Measurements from ENCODE around the gene CSMD2. TPM values are rescaled to one million over a fixed set of nuclear protein-coding genes. Genes with fewer than 3 reads are reported as not detected.
A peak's percentile ranks its signal among the peaks of the same experiment; 100 is the strongest.

The CSMD2 gene
- total and polyA plus RNA-seq, 7 donors = 0.02 to 0.32 (median 0.10) TPM

DNA sequence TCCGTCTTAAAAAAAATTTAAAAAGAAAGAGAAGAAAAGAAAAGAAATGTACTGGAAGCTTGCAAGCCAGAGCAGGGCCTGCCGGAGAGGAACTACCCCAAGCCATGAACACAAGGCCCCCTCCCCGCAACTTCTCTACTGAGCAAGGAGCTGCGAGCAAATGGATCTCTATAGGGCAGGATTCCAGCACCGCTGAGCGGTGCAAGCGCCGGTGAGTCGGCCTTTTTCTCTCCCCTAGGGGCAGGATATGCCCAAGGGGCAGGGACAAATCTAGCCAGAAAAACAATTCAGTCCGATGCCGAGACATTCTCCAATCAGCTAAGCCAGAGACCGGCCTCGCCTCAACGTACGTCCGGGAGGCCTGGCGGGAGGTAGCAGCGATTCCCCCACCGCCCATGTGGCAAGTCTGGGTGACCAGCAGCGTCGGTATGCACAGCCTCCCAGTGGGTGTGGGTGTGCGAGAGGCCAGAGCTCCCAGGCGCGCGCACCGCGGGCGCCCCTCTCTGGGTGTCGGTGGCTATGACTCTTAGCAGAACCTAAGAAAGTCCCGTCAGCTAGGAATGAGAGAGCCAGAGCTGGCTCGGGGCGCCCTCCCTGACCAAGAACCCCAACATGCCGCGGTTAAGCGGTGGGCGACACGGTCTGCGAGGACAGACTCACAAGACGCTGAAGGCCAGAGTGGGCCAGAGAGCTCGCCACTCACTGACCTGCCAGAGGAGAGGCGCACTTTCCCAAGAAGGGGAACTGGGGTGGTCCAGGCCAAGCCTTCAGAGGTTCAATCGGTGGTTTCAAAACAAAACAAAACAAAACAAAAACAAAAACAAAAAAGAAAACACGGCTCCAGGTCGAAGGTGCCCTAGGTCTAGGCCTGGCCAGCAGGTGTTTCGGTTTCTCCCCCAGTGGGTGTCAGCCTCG is 1.9 kb downstream of the CSMD2 start:
- DNase-seq = peak; percentile 79
- Histone ChIP-seq H3K27me3 (ENCODE audit: insufficient read depth in 3 of 3, low read length in 2 of 3) (peaks cover 0 to 81% (median 25%) of the 10 kb centered on the region in 3 donors), H3K4me1 (peaks cover 7% of the 10 kb centered on the region), H3K36me3 (ENCODE audit: insufficient read depth in 1 of 2, low read depth in 1 of 2) (no peaks in the 10 kb centered on the region), H3K9me3 (no peaks in the 10 kb centered on the region), H3K27ac (no peak overlapping the region), H3K4me3 (peak overlapping the region; percentile 56)
- TF ChIP-seq, protein P1, sequence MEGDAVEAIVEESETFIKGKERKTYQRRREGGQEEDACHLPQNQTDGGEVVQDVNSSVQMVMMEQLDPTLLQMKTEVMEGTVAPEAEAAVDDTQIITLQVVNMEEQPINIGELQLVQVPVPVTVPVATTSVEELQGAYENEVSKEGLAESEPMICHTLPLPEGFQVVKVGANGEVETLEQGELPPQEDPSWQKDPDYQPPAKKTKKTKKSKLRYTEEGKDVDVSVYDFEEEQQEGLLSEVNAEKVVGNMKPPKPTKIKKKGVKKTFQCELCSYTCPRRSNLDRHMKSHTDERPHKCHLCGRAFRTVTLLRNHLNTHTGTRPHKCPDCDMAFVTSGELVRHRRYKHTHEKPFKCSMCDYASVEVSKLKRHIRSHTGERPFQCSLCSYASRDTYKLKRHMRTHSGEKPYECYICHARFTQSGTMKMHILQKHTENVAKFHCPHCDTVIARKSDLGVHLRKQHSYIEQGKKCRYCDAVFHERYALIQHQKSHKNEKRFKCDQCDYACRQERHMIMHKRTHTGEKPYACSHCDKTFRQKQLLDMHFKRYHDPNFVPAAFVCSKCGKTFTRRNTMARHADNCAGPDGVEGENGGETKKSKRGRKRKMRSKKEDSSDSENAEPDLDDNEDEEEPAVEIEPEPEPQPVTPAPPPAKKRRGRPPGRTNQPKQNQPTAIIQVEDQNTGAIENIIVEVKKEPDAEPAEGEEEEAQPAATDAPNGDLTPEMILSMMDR (IDR thresholded peaks at IDR 0.05) = peak; percentile 30
- 4 to 7% (median 6%) methylated on average over 46 of the region's 46 CpGs for WGBS, 3 donors
- peak; percentile 67 to 93 (median 88) for ATAC-seq
- intact Hi-C loops (cut with DNase I) = no loop called here

DNA sequence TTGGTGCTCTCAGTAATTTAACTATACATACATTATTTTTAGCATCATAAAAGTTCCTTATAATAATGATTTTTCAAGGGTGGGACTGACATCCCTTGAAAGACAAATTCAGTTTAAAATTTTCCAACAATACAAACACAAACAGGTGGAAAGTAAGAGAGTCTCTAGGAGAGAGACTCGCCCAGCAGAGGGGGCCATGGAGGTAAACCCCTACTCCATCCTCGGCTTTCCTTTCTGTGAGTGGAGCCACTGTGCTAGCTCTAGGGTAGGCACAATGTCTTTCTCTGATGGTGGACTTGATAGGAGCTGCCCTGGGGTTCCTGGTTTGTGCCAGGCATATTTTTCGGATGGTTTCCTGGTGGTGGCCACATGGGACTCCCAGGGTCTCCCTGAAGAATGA is 8.3 kb downstream of the CSMD2 start:
- intact Hi-C loops (cut with DNase I) = no loop called here
- Histone ChIP-seq H3K4me1 (no peaks in the 10 kb centered on the region), H3K36me3 (ENCODE audit: insufficient read depth in 1 of 2, low read depth in 1 of 2) (no peaks in the 10 kb centered on the region), H3K27me3 (ENCODE audit: insufficient read depth in 3 of 3, low read length in 2 of 3) (peaks cover 0 to 20% (median 0%) of the 10 kb centered on the region in 3 donors), H3K27ac (no peak overlapping the region), H3K9me3 (no peaks in the 10 kb centered on the region), H3K4me3 (no peak overlapping the region)
- no peak for DNase-seq
- 54 to 72% (median 71%) methylated on average over 3 of the region's 3 CpGs for WGBS, 3 donors
- ATAC-seq = no peak
- TF ChIP-seq, protein P1 (IDR thresholded peaks at IDR 0.05) = no peak

GRCh38 chr1:34155860-34156259 is 9.2 kb downstream of the CSMD2 start:
- Histone ChIP-seq H3K4me1 (no peaks in the 10 kb centered on the region), H3K4me3 (no peak overlapping the region), H3K27me3 (ENCODE audit: insufficient read depth in 3 of 3, low read length in 2 of 3) (peaks cover 0 to 12% (median 0%) of the 10 kb centered on the region in 3 donors), H3K36me3 (ENCODE audit: insufficient read depth in 1 of 2, low read depth in 1 of 2) (no peaks in the 10 kb centered on the region), H3K27ac (no peak overlapping the region), H3K9me3 (no peaks in the 10 kb centered on the region)
- ATAC-seq (no peak), DNase-seq (no peak)
- intact Hi-C loops (cut with DNase I) = no loop called here
- 60 to 64% (median 61%) methylated on average over 2 of the region's 2 CpGs for whole genome bisulfite sequencing, 3 donors
- TF ChIP-seq, protein P1 (IDR thresholded peaks at IDR 0.05) = no peak

GRCh38 chr1:34153246-34153645 is 11.8 kb downstream of the CSMD2 start:
- intact Hi-C loops (cut with DNase I) = no loop called here
- H3K9me3 ChIP-seq = no peaks in the 10 kb centered on the region
- DNase-seq (no peak), ATAC-seq (no peak)
- no peaks in the 10 kb centered on the region for H3K4me1 ChIP-seq
- H3K36me3 ChIP-seq (ENCODE audit: insufficient read depth in 1 of 2, low read depth in 1 of 2) = no peaks in the 10 kb centered on the region
- no peaks in the 10 kb centered on the region for H3K27me3 ChIP-seq (ENCODE audit: insufficient read depth in 3 of 3, low read length in 2 of 3)
- TF ChIP-seq, protein P1 (IDR thresholded peaks at IDR 0.05) = no peak
- WGBS, 3 donors = 85 to 95% (median 94%) methylated on average over 4 of the region's 4 CpGs
- no peak overlapping the region for H3K27ac ChIP-seq
- H3K4me3 ChIP-seq = no peak overlapping the region

Measured in psoas muscle (tissue), 8 donors.